ENCODE results near the gene TEX12.

DNA sequence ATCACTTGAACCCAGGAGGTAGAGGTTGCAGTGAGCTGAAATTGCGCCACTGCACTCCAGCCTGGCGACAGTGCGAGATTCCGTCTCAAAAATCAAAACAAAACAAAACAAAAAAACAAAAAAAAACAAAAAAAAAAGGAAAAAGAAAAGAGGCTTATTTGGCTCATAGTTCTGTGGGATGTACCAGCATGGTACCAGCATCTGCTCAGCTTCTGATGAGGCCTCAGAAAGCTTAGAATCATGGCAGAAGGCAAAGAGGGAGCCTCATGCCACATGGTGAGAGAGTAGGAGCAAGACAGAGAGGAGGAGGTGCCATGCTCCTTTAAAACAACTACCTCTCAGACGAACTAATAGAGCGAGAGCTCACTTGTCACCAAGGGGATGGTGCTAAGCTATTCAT, 48.4 kb downstream of the TEX12 start:
- TF ChIP-seq, protein P1, sequence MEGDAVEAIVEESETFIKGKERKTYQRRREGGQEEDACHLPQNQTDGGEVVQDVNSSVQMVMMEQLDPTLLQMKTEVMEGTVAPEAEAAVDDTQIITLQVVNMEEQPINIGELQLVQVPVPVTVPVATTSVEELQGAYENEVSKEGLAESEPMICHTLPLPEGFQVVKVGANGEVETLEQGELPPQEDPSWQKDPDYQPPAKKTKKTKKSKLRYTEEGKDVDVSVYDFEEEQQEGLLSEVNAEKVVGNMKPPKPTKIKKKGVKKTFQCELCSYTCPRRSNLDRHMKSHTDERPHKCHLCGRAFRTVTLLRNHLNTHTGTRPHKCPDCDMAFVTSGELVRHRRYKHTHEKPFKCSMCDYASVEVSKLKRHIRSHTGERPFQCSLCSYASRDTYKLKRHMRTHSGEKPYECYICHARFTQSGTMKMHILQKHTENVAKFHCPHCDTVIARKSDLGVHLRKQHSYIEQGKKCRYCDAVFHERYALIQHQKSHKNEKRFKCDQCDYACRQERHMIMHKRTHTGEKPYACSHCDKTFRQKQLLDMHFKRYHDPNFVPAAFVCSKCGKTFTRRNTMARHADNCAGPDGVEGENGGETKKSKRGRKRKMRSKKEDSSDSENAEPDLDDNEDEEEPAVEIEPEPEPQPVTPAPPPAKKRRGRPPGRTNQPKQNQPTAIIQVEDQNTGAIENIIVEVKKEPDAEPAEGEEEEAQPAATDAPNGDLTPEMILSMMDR (IDR thresholded peaks at IDR 0.05) = no peak
- TF ChIP-seq POLR2A (IDR thresholded peaks at IDR 0.05) = no peak
- TF ChIP-seq POLR2AphosphoS5 (IDR thresholded peaks at IDR 0.05; ENCODE audit: insufficient read depth in 1 of 2, low read depth in 1 of 2) = no peak

All from vagina (tissue), 2 donors.